Spleen (tissue), 11 donors: ENCODE results near the gene WNT1. TPM values are rescaled to one million over a fixed set of nuclear protein-coding genes. Genes with fewer than 3 reads are reported as not detected.

Source experiments
- DNase-seq: peaks from one replicate; pipeline ENCODE4 v3.0.0-alpha.2; 2020
- H3K27ac ChIP-seq, 8 donors: fragments of 200-600 bp; sonication (generic) in 7 of 8; 1 replicate in 4 of 8; 2 replicates in 4 of 8; pipeline versions ENCODE4 v1.5.0 to v1.8.0; 2016 to 2021; ENCODE audit warnings: inconsistent platforms in 4 of 8, mild to moderate bottlenecking in 4 of 8, moderate library complexity in 1 of 8
- H3K27me3 ChIP-seq, 7 donors: fragments of 200-600 bp; sonication (generic) in 6 of 7; replicated peaks in 1 of 7; 1 replicate in 4 of 7; 2 replicates in 3 of 7; pipeline versions ENCODE4 v1.5.0 to v1.8.0; 2016 to 2021; ENCODE audit warnings: inconsistent platforms in 3 of 7, mild to moderate bottlenecking in 1 of 7
- H3K36me3 ChIP-seq, 6 donors: fragments of 200-600 bp; sonication (generic) in 5 of 6; 1 replicate in 4 of 6; 2 replicates in 2 of 6; pipeline versions ENCODE4 v1.5.0 to v1.8.0; 2016 to 2021; ENCODE audit warnings: inconsistent platforms in 2 of 6
- H3K4me1 ChIP-seq, 6 donors: fragments of 200-600 bp; sonication (generic) in 5 of 6; 1 replicate in 3 of 6; 2 replicates in 3 of 6; pipeline versions ENCODE4 v1.5.0 to v1.8.0; 2016 to 2021; ENCODE audit warnings: inconsistent platforms in 3 of 6
- H3K4me3 ChIP-seq, 8 donors: fragments of 200-600 bp; sonication (generic) in 7 of 8; 1 replicate in 4 of 8; 2 replicates in 4 of 8; pipeline versions ENCODE4 v1.5.0 to v1.8.0; 2016 to 2021; ENCODE audit warnings: inconsistent platforms in 4 of 8, mild to moderate bottlenecking in 4 of 8, moderate library complexity in 2 of 8
- H3K9me3 ChIP-seq, 8 donors: fragments of 200-600 bp; sonication (generic) in 7 of 8; 1 replicate in 4 of 8; 2 replicates in 4 of 8; pipeline versions ENCODE4 v1.5.0 to v1.8.0; 2016 to 2021; ENCODE audit warnings: inconsistent platforms in 4 of 8
- POLR2A ChIP-seq, 3 donors: fragments of 450-650 bp; IDR thresholded peaks; one replicate each; pipeline ENCODE4 v1.5.1; 2017; ENCODE audit warnings: antibody characterized with exemption in 3 of 3, mild to moderate bottlenecking in 1 of 3
- POLR2AphosphoS5 ChIP-seq, 3 donors: sonication (generic); formaldehyde crosslinking; IDR thresholded peaks; one replicate each; pipeline ENCODE4 v1.5.1; 2017; ENCODE audit warnings: antibody characterized with exemption in 3 of 3
- WGBS, 5 donors: extraction: QIAGEN DNeasy Blood & Tissue Kit in 3 of 5; methylation state at CpG; one replicate each; pipeline versions ENCODE4 v1.1.5 to v1.1.7; 2013 to 2018; 5-methylcytosine and 5-hydroxymethylcytosine counted together
- intact Hi-C: fragments of 100-400 bp; cut with DNase I; formaldehyde crosslinking; loops from one replicate; pipeline ENCODE4 v1.15.0; 2023; ENCODE audit warnings: low total_unique reads
- polyA plus RNA-seq, 3 donors: library from polyadenylated mRNA; stranded (reverse); fragments of 200-250 nt; gene quantifications; one replicate each; pipeline ENCODE4 v1.2.1, GENCODE V29; 2013
- total RNA-seq, 7 donors: library from RNA; depleted of rRNA in 3 of 7; stranded (reverse); fragments of >200 nt in 3 of 7; fragmentation: NEBNext Ultra II Directional in 4 of 7; extraction: Animal tissue kit (Norgen Biotek cat#: 25700) in 4 of 7; gene quantifications; one replicate each; pipeline versions ENCODE4 v1.1.0 to v1.2.1, GENCODE V29; 2016 to 2021
- TF ChIP-seq, protein P1 (sequence below), 11 experiments: fragments of 200-600 bp in 7 of 11; fragments of 450-650 bp in 4 of 11; sonication (generic) in 4 of 11; IDR thresholded peaks in 8 of 11; conservative IDR thresholded peaks in 3 of 11; 1 replicate in 7 of 11; 2 replicates in 4 of 11; pipeline versions ENCODE4 v1.4.0 to v1.8.0; 2016 to 2021; ENCODE audit warnings: antibody characterized with exemption in 11 of 11, inconsistent platforms in 4 of 11, mild to moderate bottlenecking in 1 of 11
- donor health status: healthy with polysubstance abuse.
- donor health status: DM: no; HTN: no; CAD: no; lungs with moderate emphysema.
- donor health status: DM: no; HTN: no; CAD: no.
- donor health status: Bipolar disorder and iron deficiency.
- donor health status: healthy.
- donor health status: DM: no; HTN: no; CAD: no.
- donor health status: DM: yes; HTN: yes; CAD: no.

Gene WNT1
- total and polyA plus RNA-seq, 10 donors: 0.06 to 0.52 (median 0.32) TPM; not detected in 6

GRCh38 chr12:49026101-49026500, 48.0 kb downstream of the WNT1 start:
- intact Hi-C loops: no loop called here
- WGBS, 5 donors: 94 to 98% (median 97%) methylated on average over 15 to 21 of the region's 21 CpGs

GRCh38 chr12:49026678-49027480, 48.8 kb downstream of the WNT1 start:
- H3K27ac ChIP-seq: no peak overlapping the region
- H3K9me3 ChIP-seq: no peaks in the 10 kb centered on the region
- H3K27me3 ChIP-seq: no peaks in the 10 kb centered on the region
- intact Hi-C loops: no loop called here
- peaks cover 0 to 100% (median 88%) of the 10 kb centered on the region in 6 donors for H3K36me3 ChIP-seq
- H3K4me1 ChIP-seq: peaks cover 0 to 9% (median 0%) of the 10 kb centered on the region in 6 donors
- TF ChIP-seq POLR2A (IDR thresholded peaks at IDR 0.05): no peak
- TF ChIP-seq POLR2AphosphoS5 (IDR thresholded peaks at IDR 0.05): peak; percentile 8 to 71 (median 49)
- WGBS, 5 donors: 92 to 96% (median 95%) methylated on average over 25 to 26 of the region's 26 CpGs
- no peak for DNase-seq
- no peak overlapping the region for H3K4me3 ChIP-seq

More at GRCh38 chr12:49026101-49026500, 48.0 kb downstream of the WNT1 start:
- H3K27me3 ChIP-seq: no peaks in the 10 kb centered on the region
- H3K9me3 ChIP-seq: no peaks in the 10 kb centered on the region
- peaks cover 0 to 9% (median 0%) of the 10 kb centered on the region in 6 donors for H3K4me1 ChIP-seq
- H3K36me3 ChIP-seq: peaks cover 0 to 100% (median 88%) of the 10 kb centered on the region in 6 donors
- DNase-seq: no peak
- no peak overlapping the region for H3K27ac ChIP-seq
- no peak overlapping the region for H3K4me3 ChIP-seq
- TF ChIP-seq POLR2AphosphoS5 (IDR thresholded peaks at IDR 0.05) (no peak), POLR2A (IDR thresholded peaks at IDR 0.05) (no peak)
- TF ChIP-seq, protein P1, sequence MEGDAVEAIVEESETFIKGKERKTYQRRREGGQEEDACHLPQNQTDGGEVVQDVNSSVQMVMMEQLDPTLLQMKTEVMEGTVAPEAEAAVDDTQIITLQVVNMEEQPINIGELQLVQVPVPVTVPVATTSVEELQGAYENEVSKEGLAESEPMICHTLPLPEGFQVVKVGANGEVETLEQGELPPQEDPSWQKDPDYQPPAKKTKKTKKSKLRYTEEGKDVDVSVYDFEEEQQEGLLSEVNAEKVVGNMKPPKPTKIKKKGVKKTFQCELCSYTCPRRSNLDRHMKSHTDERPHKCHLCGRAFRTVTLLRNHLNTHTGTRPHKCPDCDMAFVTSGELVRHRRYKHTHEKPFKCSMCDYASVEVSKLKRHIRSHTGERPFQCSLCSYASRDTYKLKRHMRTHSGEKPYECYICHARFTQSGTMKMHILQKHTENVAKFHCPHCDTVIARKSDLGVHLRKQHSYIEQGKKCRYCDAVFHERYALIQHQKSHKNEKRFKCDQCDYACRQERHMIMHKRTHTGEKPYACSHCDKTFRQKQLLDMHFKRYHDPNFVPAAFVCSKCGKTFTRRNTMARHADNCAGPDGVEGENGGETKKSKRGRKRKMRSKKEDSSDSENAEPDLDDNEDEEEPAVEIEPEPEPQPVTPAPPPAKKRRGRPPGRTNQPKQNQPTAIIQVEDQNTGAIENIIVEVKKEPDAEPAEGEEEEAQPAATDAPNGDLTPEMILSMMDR (IDR thresholded peaks at IDR 0.05 in 8 of 11, conservative IDR thresholded peaks at IDR 0.05 in 3 of 11): no peak

GRCh38 chr12:49027846-49028555, 49.9 kb downstream of the WNT1 start:
- DNase-seq: no peak
- no peak overlapping the region for H3K27ac ChIP-seq
- intact Hi-C loops: no loop called here
- H3K36me3 ChIP-seq: peaks cover 0 to 100% (median 88%) of the 10 kb centered on the region in 6 donors
- WGBS, 5 donors: 72 to 90% (median 82%) methylated on average over 9 of the region's 9 CpGs
- peaks cover 0 to 9% (median 0%) of the 10 kb centered on the region in 6 donors for H3K4me1 ChIP-seq
- peak in 2 of 3 donors; percentile 19 to 30 for TF ChIP-seq POLR2AphosphoS5 (IDR thresholded peaks at IDR 0.05)
- TF ChIP-seq, protein P1 (IDR thresholded peaks at IDR 0.05 in 8 of 11, conservative IDR thresholded peaks at IDR 0.05 in 3 of 11): no peak
- no peaks in the 10 kb centered on the region for H3K27me3 ChIP-seq
- H3K4me3 ChIP-seq: no peak overlapping the region
- no peaks in the 10 kb centered on the region for H3K9me3 ChIP-seq

DNA sequence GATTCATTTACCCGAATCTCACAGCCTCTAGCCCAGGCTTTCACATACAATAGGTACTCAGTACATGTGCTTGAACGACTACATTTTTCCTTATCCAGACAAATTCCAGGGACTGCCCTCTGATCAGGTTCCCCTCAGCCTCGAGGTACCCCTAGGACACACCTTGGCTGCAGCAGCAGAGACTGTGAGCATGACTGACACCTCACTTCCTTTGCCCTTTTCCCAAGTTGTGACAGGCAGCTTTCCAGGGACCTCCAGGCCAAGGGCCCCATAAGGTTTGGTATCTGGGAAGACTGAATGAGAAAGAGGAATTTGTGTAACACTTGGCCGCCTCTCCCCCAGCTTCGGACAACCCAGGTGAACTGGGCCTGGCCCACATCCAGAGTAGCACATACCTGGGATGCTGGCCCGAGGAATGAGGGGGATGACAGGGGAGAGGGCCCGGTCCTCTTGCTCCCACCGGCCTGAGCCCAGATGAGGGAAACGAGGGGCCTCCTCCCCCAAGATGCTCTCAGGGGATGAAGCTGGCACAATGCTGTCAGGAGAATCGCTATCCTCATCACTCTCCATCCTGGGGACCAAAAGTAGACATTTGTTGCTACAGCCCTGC, 50.6 kb downstream of the WNT1 start:
- no peak for DNase-seq
- H3K9me3 ChIP-seq: no peaks in the 10 kb centered on the region
- H3K27me3 ChIP-seq: no peaks in the 10 kb centered on the region
- 91 to 95% (median 93%) methylated on average over 7 to 10 of the region's 10 CpGs for WGBS, 5 donors
- H3K36me3 ChIP-seq: peaks cover 0 to 100% (median 89%) of the 10 kb centered on the region in 6 donors
- H3K27ac ChIP-seq: no peak overlapping the region
- H3K4me1 ChIP-seq: peaks cover 0 to 9% (median 0%) of the 10 kb centered on the region in 6 donors
- TF ChIP-seq POLR2AphosphoS5 (IDR thresholded peaks at IDR 0.05): peak in 2 of 3 donors; percentile 26 to 44
- TF ChIP-seq, protein P1 (IDR thresholded peaks at IDR 0.05 in 8 of 11, conservative IDR thresholded peaks at IDR 0.05 in 3 of 11): no peak
- no peak for TF ChIP-seq POLR2A (IDR thresholded peaks at IDR 0.05)
- intact Hi-C loops: no loop called here
- H3K4me3 ChIP-seq: no peak overlapping the region
